Forelimb muscle (tissue), 1 donor: ENCODE measurements around the gene NRF1. TPM values are rescaled to one million over a fixed set of nuclear protein-coding genes. Genes with fewer than 3 reads are reported as not detected.
"Not testable (repeated sequence)": the region's sequence is repeated elsewhere in the genome, so short reads cannot be mapped to it uniquely, and the experiment has no call there.

ENCODE experiments used
- DNase-seq: peaks from one replicate; pipeline ENCODE4 v3.0.0-alpha.2; 2013; ENCODE audit warnings: low read depth
- polyA plus RNA-seq: library from polyadenylated mRNA; unstranded; fragments of 120-200 nt; gene quantifications from one replicate; pipeline ENCODE4 v1.2.1, GENCODE V29; 2013; ENCODE audit not compliant: insufficient read length

The NRF1 gene
- polyA plus RNA-seq, 1 donor, result 12.1 TPM

- DNase-seq, result no peak
Observed at GRCh38 chr7:129782818-129783583, 171.5 kb downstream of the NRF1 start.

GRCh38 chr7:129783584-129783919, 172.0 kb downstream of the NRF1 start:
- no peak for DNase-seq

- no peak for DNase-seq
Observed at GRCh38 chr7:129784437-129784782, 172.9 kb downstream of the NRF1 start.

GRCh38 chr7:129784783-129785684, 173.5 kb downstream of the NRF1 start:
- DNase-seq, result no peak

- DNase-seq, result no peak
Observed at GRCh38 chr7:129785685-129786514, 174.4 kb downstream of the NRF1 start.

GRCh38 chr7:129786825-129787563, 175.5 kb downstream of the NRF1 start:
- no peak for DNase-seq

- DNase-seq, result no peak
Observed at GRCh38 chr7:129789000-129789399, 177.5 kb downstream of the NRF1 start.

- DNase-seq, result no peak
Observed at GRCh38 chr7:129789652-129790051, 178.1 kb downstream of the NRF1 start.

GRCh38 chr7:129790136-129790535, 178.6 kb downstream of the NRF1 start:
- no peak for DNase-seq

- no peak for DNase-seq
Observed at GRCh38 chr7:129792721-129793120, 181.2 kb downstream of the NRF1 start.

GRCh38 chr7:129793506-129794310, 182.2 kb downstream of the NRF1 start:
- DNase-seq, result no peak

- not testable (repeated sequence) for DNase-seq
Observed at GRCh38 chr7:129794461-129794860, 182.9 kb downstream of the NRF1 start.

GRCh38 chr7:129796186-129796775, 184.8 kb downstream of the NRF1 start:
- DNase-seq, result no peak

- DNase-seq, result no peak
Observed at GRCh38 chr7:129797214-129797789, 185.8 kb downstream of the NRF1 start.

- DNase-seq, result no peak
Observed at GRCh38 chr7:129798616-129799349, 187.3 kb downstream of the NRF1 start.

- no peak for DNase-seq
Observed at GRCh38 chr7:129799350-129799955, 187.9 kb downstream of the NRF1 start.

- DNase-seq, result no peak
Observed at GRCh38 chr7:129800901-129801300, 189.4 kb downstream of the NRF1 start.

- DNase-seq, result no peak
Observed at GRCh38 chr7:129801882-129802281, 190.4 kb downstream of the NRF1 start.
